Measurements from ENCODE around the gene ARCN1.

Gene ARCN1

DNA sequence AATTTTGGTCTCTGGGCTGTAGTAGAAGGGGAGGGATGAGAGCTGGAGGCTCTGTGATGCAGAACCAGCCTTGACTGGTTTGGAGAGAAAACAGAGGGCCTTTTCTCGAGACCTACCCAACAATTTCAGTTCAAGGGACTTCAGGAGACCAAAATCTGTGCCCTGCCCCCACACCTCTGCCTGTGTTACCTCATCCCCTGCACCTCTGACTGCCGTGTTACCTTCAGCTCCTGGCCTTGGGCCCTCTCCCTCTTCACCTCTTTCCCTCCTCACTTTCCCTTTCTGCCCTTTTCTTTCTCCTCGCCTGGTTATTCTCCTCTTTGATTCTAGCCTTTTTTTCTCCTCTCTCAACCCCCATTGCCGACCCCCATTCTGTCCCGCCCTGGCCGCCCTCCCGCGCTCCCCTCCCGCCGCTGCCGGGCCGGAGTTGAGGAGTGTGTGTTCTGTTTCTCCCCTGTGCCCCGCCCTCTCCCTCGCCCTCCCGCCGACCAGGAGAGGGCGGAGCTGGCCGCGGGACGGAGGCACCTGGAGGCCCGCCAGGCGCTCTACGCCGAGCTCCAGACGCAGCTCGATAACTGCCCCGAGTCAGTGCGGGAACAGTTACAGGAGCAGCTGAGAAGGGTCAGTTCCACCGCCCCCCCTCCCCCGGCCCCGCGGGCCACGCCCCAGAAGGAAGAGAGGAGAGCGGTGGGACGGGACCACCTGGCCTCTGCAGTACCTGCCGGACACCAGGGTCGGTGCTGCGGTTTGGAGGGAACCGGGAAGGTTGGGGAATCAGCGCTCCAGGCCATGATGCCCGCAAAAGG lies 62.4 kb downstream of the ARCN1 start:
- in situ Hi-C loops (cut with MboI; ENCODE audit: low sequenced_read_pairs) = no loop called here

GRCh38 chr11:118635237-118635591 lies 63.0 kb downstream of the ARCN1 start:
- in situ Hi-C loops (cut with MboI; ENCODE audit: low sequenced_read_pairs) = no loop called here

DNA sequence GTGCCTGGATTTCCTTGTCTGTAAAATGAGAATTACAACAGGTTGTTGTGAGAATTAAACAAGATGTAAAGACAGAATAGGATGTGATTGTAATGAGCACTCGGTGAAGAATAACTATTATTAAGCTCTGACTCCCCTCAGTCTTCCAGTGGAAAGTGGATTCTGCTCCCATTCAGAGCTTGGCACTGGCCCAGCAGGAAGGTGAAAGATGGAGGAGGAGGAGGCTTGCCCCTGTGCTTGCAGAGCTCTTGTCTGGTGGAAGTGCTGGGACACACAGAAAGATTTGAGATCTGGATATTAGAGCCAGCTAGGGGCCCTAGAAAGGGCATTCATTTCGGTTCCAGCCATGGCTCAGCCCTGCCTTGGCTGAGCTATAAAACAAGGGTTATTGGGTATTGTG lies 63.4 kb downstream of the ARCN1 start:
- in situ Hi-C loops (cut with MboI; ENCODE audit: low sequenced_read_pairs) = no loop called here

DNA sequence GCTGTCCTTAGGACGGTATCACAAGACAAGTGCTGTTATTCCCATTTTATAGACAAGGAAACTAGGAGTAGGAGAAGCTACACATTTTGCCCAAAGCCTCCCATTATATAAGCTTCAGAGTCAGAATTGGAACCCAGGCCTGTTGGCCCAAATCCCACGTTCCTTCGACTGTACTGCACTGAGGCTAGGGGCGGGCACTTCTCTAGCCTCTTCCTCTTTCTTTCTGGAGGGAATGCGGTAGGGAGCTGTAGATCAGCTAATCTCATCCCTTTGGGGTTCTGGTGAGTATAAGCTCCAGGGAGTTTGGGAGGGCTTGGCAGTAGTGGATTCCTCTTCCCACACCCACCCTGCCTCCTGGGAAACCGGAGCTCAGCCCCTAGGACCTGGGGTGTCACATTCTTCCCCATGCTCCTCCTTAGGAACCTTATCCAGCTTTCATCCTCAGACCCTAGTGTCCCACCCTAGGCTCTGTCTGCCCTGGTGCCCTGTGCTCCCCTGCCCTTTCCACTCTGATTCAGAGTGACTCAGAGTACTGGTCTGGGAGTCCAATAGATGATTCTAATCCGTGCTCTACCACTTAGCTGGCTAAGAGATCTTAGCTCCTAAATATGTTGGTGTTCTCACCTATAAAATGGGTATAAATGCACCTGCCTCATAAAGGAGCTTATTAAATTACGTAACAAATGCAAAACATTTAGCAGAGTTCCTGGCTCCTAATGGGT lies 64.5 kb downstream of the ARCN1 start:
- in situ Hi-C loops (cut with MboI; ENCODE audit: low sequenced_read_pairs) = no loop called here

- in situ Hi-C loops (cut with MboI; ENCODE audit: low sequenced_read_pairs) = no loop called here
Measured at GRCh38 chr11:118638726-118639125, 66.5 kb downstream of the ARCN1 start.

DNA sequence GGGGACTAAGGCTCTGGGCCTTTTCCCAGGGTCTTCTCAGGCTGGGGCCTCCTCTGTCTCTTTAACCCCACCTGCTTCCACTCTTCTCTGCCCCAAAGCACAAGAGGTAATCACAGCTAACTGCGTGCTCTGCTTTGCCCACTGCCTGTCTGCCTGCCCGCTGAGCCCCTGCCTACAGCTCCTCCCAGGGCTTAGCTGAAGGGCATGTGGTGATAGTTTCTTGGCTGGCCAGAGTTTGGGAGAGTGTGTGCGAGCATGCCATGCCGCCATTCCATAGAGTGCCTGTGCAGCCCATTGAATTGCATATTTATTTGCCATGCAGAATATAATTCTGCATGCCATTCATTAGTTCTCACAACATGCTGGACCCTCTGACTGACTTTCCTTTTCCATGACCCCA lies 67.7 kb downstream of the ARCN1 start:
- in situ Hi-C loops (cut with MboI; ENCODE audit: low sequenced_read_pairs) = no loop called here

GRCh38 chr11:118640332-118641154 lies 68.3 kb downstream of the ARCN1 start:
- in situ Hi-C loops (cut with MboI; ENCODE audit: low sequenced_read_pairs) = no loop called here

DNA sequence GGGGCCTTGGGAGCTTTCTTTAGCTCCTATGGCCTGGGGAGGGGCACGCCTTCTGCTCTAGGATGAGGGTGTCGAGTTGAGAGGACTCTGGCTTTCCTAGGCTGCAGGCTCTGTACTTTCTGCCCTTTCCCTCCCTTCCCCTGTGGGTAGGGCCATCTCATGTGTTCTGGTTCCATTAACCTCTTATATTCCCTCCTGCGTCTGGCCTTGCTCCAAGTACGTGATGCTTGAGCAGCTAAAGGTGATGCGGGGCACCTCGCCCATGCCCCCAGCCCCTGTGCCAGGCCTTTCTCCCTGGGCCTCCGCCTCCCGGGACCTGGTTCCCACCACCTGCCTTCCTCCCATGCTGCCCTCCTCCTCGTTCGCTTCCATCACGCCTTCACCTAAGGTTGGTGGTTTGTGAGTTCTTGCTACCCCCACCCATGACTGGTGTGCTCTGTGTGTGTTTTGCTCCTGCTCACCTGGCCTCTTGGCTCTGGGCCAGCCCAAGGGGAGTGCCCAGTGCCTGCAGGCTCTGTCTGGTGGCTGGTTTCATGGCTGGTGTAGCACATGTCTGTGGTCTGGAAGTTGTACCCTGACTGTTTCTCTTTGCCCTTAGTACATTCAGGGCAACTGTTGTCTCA lies 69.3 kb downstream of the ARCN1 start:
- in situ Hi-C loops (cut with MboI; ENCODE audit: low sequenced_read_pairs) = no loop called here

DNA sequence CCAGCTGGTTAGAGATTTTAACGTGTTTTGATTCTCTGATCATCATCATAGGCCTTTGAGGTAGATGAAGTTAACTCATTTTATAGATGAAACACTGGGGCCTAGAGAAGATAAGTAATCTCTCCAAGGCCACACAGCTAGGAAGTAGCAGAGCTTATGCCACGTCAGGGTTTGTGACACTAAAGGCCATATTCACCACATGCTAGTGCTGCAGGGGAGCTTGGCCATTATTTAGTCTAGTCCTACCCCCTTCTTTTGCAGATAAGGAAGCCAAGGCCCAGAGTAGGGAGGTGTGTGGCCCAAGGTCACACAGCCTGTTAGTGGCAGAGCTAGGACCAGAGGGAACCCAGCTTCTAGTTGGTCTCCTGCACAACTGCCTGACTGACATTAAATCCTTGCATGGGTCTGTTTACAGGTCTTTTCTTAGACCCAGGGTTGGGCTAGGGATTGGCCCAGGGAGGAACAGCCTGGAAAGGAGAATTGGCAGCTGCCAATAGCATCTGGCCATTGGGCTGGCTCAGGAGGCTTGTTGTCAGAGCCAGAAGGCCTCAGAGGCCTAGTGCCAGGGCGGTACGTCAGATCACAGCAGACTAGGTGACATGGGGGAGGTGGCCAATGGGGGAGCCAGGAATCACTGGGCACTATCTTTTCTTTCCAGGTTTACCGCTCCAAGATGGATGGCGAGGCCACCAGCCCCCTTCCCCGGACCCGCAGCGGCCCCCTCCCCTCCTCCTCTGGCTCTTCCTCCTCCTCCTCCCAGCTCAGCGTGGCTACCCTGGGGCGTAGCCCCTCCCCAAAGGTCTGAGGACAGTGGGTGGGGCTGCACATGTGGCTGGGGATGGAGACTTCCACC lies 71.2 kb downstream of the ARCN1 start:
- in situ Hi-C loops (cut with MboI; ENCODE audit: low sequenced_read_pairs) = no loop called here

GRCh38 chr11:118643995-118644345 lies 71.8 kb downstream of the ARCN1 start:
- in situ Hi-C loops (cut with MboI; ENCODE audit: low sequenced_read_pairs) = no loop called here

DNA sequence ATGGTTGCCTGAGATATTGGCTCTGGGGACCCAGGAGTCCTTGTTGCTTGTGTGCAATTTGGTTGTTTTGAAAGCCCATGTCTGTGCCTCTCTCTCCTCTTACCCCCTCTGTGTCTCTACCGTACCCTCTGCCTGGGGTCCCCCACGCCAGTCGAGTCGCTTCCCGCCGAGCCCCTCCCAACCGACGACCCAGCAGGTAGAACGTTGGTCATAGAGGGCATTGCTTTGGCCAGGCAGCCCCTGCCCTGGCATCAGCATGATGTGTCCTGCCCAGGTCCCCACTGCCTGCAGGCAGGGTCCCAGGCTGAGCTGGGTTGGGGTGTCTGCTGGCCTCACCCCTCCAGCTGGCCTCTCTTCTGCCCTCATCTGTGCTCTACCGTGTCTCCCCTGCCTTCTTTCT lies 72.3 kb downstream of the ARCN1 start:
- in situ Hi-C loops (cut with MboI; ENCODE audit: low sequenced_read_pairs) = no loop called here

DNA sequence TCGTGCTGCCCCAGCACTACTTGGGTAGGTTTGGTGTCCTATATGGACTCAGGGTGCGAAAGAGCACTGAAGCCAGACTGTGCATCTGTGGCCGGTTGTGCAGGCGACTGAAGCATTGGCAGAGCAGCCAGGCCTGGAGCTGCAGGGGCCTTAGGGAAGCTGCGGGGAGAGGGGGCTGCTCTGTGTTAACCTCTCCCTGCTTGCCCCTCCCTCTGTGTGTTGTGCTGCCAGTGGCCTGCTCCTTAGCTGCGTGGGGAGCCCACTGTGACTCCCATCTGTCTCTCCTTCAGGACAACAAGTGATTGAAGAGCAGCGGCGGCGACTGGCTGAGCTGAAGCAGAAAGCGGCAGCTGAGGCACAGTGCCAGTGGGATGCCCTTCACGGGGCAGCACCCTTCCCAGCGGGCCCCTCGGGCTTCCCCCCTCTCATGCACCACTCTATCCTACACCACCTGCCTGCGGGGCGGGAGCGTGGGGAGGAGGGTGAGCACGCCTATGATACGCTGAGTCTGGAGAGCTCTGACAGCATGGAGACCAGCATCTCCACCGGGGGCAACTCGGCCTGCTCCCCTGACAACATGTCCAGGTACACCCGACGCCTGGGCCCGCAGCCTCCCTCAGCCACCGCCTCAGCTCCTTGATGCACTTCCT lies 73.0 kb downstream of the ARCN1 start:
- in situ Hi-C loops (cut with MboI; ENCODE audit: low sequenced_read_pairs) = no loop called here

DNA sequence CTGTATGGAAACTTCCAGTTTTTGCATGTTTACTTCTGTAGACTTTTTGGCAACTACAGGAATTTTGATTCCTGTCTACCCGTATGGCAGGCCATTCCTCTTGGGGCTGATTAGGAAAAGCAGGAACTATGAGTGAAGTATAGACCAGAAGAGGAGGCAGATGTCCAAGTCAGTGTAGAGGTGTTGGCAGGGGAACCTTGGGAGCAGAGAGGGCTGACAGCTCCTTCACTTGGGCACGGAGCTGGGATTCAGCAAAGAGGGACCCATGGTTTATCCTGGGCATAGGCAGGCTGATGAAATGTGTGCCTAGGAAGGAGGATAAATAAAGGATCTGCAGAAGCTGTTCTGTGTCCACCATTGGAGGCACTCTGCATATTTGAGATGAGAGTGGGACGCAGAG lies 74.2 kb downstream of the ARCN1 start:
- in situ Hi-C loops (cut with MboI; ENCODE audit: low sequenced_read_pairs) = no loop called here

- in situ Hi-C loops (cut with MboI; ENCODE audit: low sequenced_read_pairs) = no loop called here
Measured at GRCh38 chr11:118648291-118648690, 76.1 kb downstream of the ARCN1 start.

DNA sequence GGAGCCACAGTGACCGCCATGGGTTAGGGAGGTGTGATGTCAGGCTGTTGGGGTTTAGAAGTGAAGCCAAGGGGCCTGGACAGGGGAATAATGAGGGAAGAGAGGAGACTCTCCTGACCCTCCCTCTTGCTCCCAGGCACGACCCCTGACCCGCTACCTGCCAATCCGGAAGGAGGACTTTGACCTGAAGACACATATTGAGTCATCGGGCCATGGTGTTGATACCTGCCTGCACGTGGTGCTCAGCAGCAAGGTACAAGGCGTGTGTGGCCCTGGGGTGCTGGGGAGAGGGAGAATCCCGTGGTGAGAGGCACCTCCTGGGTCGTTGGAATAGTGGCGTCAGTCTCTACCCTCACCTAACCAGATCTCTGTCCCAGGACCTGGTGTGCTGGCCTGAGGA lies 77.7 kb downstream of the ARCN1 start:
- in situ Hi-C loops (cut with MboI; ENCODE audit: low sequenced_read_pairs) = no loop called here

GRCh38 chr11:118650366-118650765 lies 78.2 kb downstream of the ARCN1 start:
- in situ Hi-C loops (cut with MboI; ENCODE audit: low sequenced_read_pairs) = no loop called here

DNA sequence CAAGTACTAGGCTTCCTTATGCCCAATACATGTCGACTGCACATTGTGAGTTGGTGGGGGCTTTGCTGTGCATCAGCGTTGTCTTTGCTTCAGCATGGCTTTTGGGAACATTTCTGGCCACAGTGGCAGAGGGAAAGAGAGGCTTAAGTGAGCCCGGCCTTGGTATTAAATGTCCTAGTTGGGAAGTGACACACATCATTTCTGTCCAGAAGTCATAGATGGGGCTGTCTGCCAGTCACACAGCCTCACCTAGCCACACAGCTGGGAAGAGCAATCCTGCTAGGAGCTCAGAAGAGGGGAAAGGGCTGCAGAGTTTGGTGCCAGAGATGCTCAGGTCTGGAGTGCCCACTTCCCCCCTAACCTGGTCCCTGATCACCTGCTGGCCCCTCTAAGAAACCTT lies 79.6 kb downstream of the ARCN1 start:
- in situ Hi-C loops (cut with MboI; ENCODE audit: low sequenced_read_pairs) = no loop called here

Data from HL-60/S4 treated with phorbol 12-myristate 13-acetate at 8.2 ng/mL for 4 days and 3 days (cell line).